CD4-positive, alpha-beta memory T cell (primary cell): ENCODE results near the gene TBC1D19. TPM values are rescaled to one million over a fixed set of nuclear protein-coding genes. Genes with fewer than 3 reads are reported as not detected.
A peak's percentile ranks its signal among the peaks of the same experiment; 100 is the strongest.

Experiments used
- CTCF ChIA-PET: fragments of 350-600 bp; sonication (Branson Sonifier 250); formaldehyde crosslinking; loops from one replicate; lab custom pipeline; 2021; ENCODE audit warnings: inconsistent platforms; ENCODE audit not compliant: partially characterized antibody; lab: Charles Lee
- POLR2A ChIA-PET: fragments of 350-600 bp; sonication (Branson Sonifier 250); formaldehyde crosslinking; loops from one replicate; lab custom pipeline; 2021; ENCODE audit not compliant: partially characterized antibody; lab: Charles Lee
- DNase-seq, 5 donors: peaks; one replicate each; pipeline versions ENCODE4 v3.0.0 to v3.0.0-alpha.2; 2020 to 2022; ENCODE audit warnings: mixed read lengths in 1 of 5
- H3K27ac ChIP-seq: one replicate; pipeline ENCODE4 v1.7.0; 2013; ENCODE audit warnings: low read depth, low read length
- H3K27me3 ChIP-seq: 2 replicates; pipeline ENCODE4 v1.7.0; 2013; ENCODE audit warnings: mild to moderate bottlenecking, low read length, moderate library complexity; ENCODE audit not compliant: insufficient read depth
- H3K36me3 ChIP-seq: 2 replicates; pipeline ENCODE4 v1.7.0; 2013; ENCODE audit warnings: mild to moderate bottlenecking, low read length, moderate library complexity; ENCODE audit not compliant: insufficient read depth
- H3K4me1 ChIP-seq: 2 replicates; pipeline ENCODE4 v1.7.0; 2013; ENCODE audit warnings: mild to moderate bottlenecking, low read length, moderate library complexity; ENCODE audit not compliant: insufficient read depth
- H3K4me3 ChIP-seq, 2 donors: one replicate each; pipeline ENCODE4 v1.7.0; 2013; ENCODE audit warnings: low read length in 2 of 2, mild to moderate bottlenecking in 1 of 2
- H3K9me3 ChIP-seq, 2 donors: one replicate each; pipeline ENCODE4 v1.7.0; 2013; ENCODE audit warnings: low read length in 2 of 2, control low read depth in 1 of 2; ENCODE audit not compliant: control insufficient read depth in 1 of 2
- H3K27ac Mint-ChIP-seq, 7 donors: one replicate each; pipeline ENCODE4 v1.8.0; 2020 to 2021; ENCODE audit warnings: mixed read lengths in 7 of 7, mild to moderate bottlenecking in 6 of 7, inconsistent platforms in 3 of 7, moderate library complexity in 3 of 7
- H3K27me3 Mint-ChIP-seq, 2 donors: one replicate each; pipeline ENCODE4 v1.8.0; 2020 to 2021; ENCODE audit warnings: mixed read lengths in 2 of 2
- H3K36me3 Mint-ChIP-seq, 2 donors: one replicate each; pipeline ENCODE4 v1.8.0; 2020 to 2021; ENCODE audit warnings: mixed read lengths in 2 of 2, inconsistent platforms in 1 of 2, mild to moderate bottlenecking in 1 of 2
- H3K4me1 Mint-ChIP-seq, 4 donors: one replicate each; pipeline ENCODE4 v1.8.0; 2020 to 2021; ENCODE audit warnings: mixed read lengths in 4 of 4, mild to moderate bottlenecking in 1 of 4
- H3K4me3 Mint-ChIP-seq, 8 donors: one replicate each; pipeline ENCODE4 v1.8.0; 2020 to 2021; ENCODE audit warnings: mixed read lengths in 8 of 8, mild to moderate bottlenecking in 7 of 8, moderate library complexity in 6 of 8, inconsistent platforms in 3 of 8
- H3K9me3 Mint-ChIP-seq, 8 donors: one replicate each; pipeline ENCODE4 v1.8.0; 2020 to 2021; ENCODE audit warnings: mixed read lengths in 8 of 8, mild to moderate bottlenecking in 5 of 8, inconsistent platforms in 3 of 8, moderate library complexity in 1 of 8
- intact Hi-C: fragments of 100-400 bp; cut with micrococcal nuclease; formaldehyde crosslinking; loops from one replicate; pipeline ENCODE4 v1.15.1; 2023
- polyA plus RNA-seq, 2 donors: library from polyadenylated mRNA; unstranded; fragments of 300-500 nt; fragmentation: Illumina TruSeq; gene quantifications; one replicate each; pipeline ENCODE4 v1.2.3, GENCODE V29; 2021
- total RNA-seq, 2 experiments: library from RNA; stranded (reverse); gene quantifications; one replicate each; pipeline ENCODE4 v1.2.3, GENCODE V29; 2021

The TBC1D19 gene
- total and polyA plus RNA-seq, 4 experiments from 2014 or later: 4.3 to 9.5 (median 6.3) TPM

GRCh38 chr4:26724534-26724933 is 140.7 kb downstream of the TBC1D19 start:
- Mint-ChIP-seq H3K4me3 (no peak overlapping the region), H3K27ac (no peak overlapping the region)

GRCh38 chr4:26726655-26727387 is 142.9 kb downstream of the TBC1D19 start:
- H3K36me3 Mint-ChIP-seq: peaks cover 9 to 35% of the 10 kb centered on the region in 2 donors
- CTCF ChIA-PET: no interaction called here
- intact Hi-C loops: no loop called here
- H3K4me1 Mint-ChIP-seq: peaks cover 0 to 5% (median 2%) of the 10 kb centered on the region in 4 donors
- no peaks in the 10 kb centered on the region for H3K27me3 Mint-ChIP-seq
- H3K4me3 Mint-ChIP-seq: no peak overlapping the region
- no peak for DNase-seq
- H3K27ac Mint-ChIP-seq: no peak overlapping the region
- POLR2A ChIA-PET: no interaction called here
- H3K4me1 ChIP-seq: no peaks in the 10 kb centered on the region
- H3K9me3 Mint-ChIP-seq: no peaks in the 10 kb centered on the region
- H3K27ac ChIP-seq: no peak overlapping the region
- H3K36me3 ChIP-seq: no peaks in the 10 kb centered on the region
- no peaks in the 10 kb centered on the region for H3K9me3 ChIP-seq
- H3K27me3 ChIP-seq: no peaks in the 10 kb centered on the region
- no peak overlapping the region for H3K4me3 ChIP-seq

More at GRCh38 chr4:26724534-26724933, 140.7 kb downstream of the TBC1D19 start:
- CTCF ChIA-PET: no interaction called here
- Histone ChIP-seq H3K4me3 (no peak overlapping the region), H3K4me1 (no peaks in the 10 kb centered on the region), H3K9me3 (no peaks in the 10 kb centered on the region), H3K27ac (no peak overlapping the region), H3K36me3 (no peaks in the 10 kb centered on the region), H3K27me3 (no peaks in the 10 kb centered on the region)
- no peak for DNase-seq
- no peaks in the 10 kb centered on the region for H3K27me3 Mint-ChIP-seq
- H3K36me3 Mint-ChIP-seq: peaks cover 9 to 34% of the 10 kb centered on the region in 2 donors
- H3K9me3 Mint-ChIP-seq: no peaks in the 10 kb centered on the region
- peaks cover 0 to 5% (median 2%) of the 10 kb centered on the region in 4 donors for H3K4me1 Mint-ChIP-seq
- intact Hi-C loops: no loop called here
- POLR2A ChIA-PET: interaction anchor here (0.6 kb wide), 1 partner anchor 550 kb away, joined by 3 read pairs; no protein-coding TSS in a partner anchor

- Mint-ChIP-seq H3K4me1 (peaks cover 0 to 4% (median 2%) of the 10 kb centered on the region in 4 donors), H3K27ac (no peak overlapping the region), H3K36me3 (peaks cover 9 to 36% of the 10 kb centered on the region in 2 donors), H3K27me3 (no peaks in the 10 kb centered on the region), H3K9me3 (no peaks in the 10 kb centered on the region), H3K4me3 (no peak overlapping the region)
- intact Hi-C loops: no loop called here
- H3K4me1 ChIP-seq: no peaks in the 10 kb centered on the region
- no peak overlapping the region for H3K4me3 ChIP-seq
- H3K9me3 ChIP-seq: no peaks in the 10 kb centered on the region
- ChIA-PET POLR2A (no interaction called here), CTCF (no interaction called here)
- H3K27me3 ChIP-seq: no peaks in the 10 kb centered on the region
- H3K36me3 ChIP-seq: no peaks in the 10 kb centered on the region
- no peak overlapping the region for H3K27ac ChIP-seq
- DNase-seq: no peak
Measured at GRCh38 chr4:26727844-26728243, 144.0 kb downstream of the TBC1D19 start.

DNA sequence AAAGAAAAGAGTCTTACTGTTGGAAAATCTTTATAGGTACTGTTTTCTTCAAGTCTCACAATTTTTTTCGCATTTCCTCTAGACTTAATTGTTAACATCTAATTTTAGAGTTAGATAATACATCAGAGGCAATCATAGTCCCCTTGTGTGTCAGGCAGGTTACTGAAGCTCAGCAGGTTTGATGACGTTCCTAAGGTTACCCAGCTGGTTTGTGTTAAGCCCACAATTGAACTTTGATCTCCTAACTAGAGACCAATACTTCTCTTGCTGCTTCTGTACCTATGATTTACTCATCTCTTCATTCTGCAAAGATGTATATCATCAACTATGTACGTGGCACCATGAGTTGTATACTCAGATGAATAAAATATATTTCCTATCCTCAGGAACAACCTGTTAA is 145.1 kb downstream of the TBC1D19 start:
- H3K4me1 Mint-ChIP-seq: peaks cover 0 to under 1% (median 0%) of the 10 kb centered on the region in 4 donors
- Histone ChIP-seq H3K4me3 (no peak overlapping the region), H3K9me3 (no peaks in the 10 kb centered on the region), H3K4me1 (no peaks in the 10 kb centered on the region), H3K27ac (no peak overlapping the region), H3K27me3 (no peaks in the 10 kb centered on the region), H3K36me3 (no peaks in the 10 kb centered on the region)
- H3K27me3 Mint-ChIP-seq: no peaks in the 10 kb centered on the region
- H3K9me3 Mint-ChIP-seq: no peaks in the 10 kb centered on the region
- DNase-seq: no peak
- CTCF ChIA-PET: no interaction called here
- POLR2A ChIA-PET: no interaction called here
- peaks cover 12 to 27% of the 10 kb centered on the region in 2 donors for H3K36me3 Mint-ChIP-seq
- intact Hi-C loops: no loop called here
- no peak overlapping the region for H3K27ac Mint-ChIP-seq
- H3K4me3 Mint-ChIP-seq: no peak overlapping the region

DNA sequence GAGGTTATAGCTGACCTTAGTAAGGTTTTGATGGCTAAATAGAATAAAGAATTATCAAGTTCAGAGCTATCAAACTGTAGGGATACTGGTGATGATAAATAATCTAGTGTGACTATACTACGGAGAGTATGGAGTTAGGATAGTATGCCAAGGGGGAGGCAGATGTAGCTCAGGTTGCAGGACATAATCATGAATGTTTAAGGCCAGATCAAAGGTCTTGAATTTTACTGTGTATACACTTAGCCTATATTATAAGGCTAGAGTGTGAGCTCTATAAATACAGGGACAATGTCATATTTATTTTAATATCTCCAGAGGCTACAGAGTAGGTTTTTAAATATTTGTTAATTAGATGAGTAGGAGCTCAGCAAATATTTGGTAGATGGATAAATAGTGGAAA is 145.7 kb downstream of the TBC1D19 start:
- H3K27ac Mint-ChIP-seq: no peak overlapping the region
- H3K4me3 Mint-ChIP-seq: no peak overlapping the region
- no peak overlapping the region for H3K27ac ChIP-seq
- no peak for DNase-seq
- H3K4me1 Mint-ChIP-seq: no peaks in the 10 kb centered on the region
- no peaks in the 10 kb centered on the region for H3K9me3 ChIP-seq
- H3K27me3 ChIP-seq: no peaks in the 10 kb centered on the region
- H3K4me3 ChIP-seq: no peak overlapping the region
- POLR2A ChIA-PET: no interaction called here
- H3K36me3 Mint-ChIP-seq: peaks cover 12 to 27% of the 10 kb centered on the region in 2 donors
- intact Hi-C loops: no loop called here
- CTCF ChIA-PET: no interaction called here
- H3K36me3 ChIP-seq: no peaks in the 10 kb centered on the region
- H3K27me3 Mint-ChIP-seq: no peaks in the 10 kb centered on the region
- no peaks in the 10 kb centered on the region for H3K4me1 ChIP-seq
- H3K9me3 Mint-ChIP-seq: no peaks in the 10 kb centered on the region

GRCh38 chr4:26731351-26732035 is 147.6 kb downstream of the TBC1D19 start:
- H3K27ac Mint-ChIP-seq: peak overlapping the region in 3 of 7 donors; percentile 3 to 30 (median 27)
- H3K27ac ChIP-seq: no peak overlapping the region
- no peaks in the 10 kb centered on the region for H3K27me3 ChIP-seq
- POLR2A ChIA-PET: no interaction called here
- CTCF ChIA-PET: no interaction called here
- H3K36me3 ChIP-seq: no peaks in the 10 kb centered on the region
- intact Hi-C loops: no loop called here
- H3K4me3 ChIP-seq: no peak overlapping the region
- no peaks in the 10 kb centered on the region for H3K4me1 Mint-ChIP-seq
- H3K4me3 Mint-ChIP-seq: no peak overlapping the region
- peaks cover 4 to 11% of the 10 kb centered on the region in 2 donors for H3K36me3 Mint-ChIP-seq
- H3K9me3 Mint-ChIP-seq: no peaks in the 10 kb centered on the region
- DNase-seq: no peak
- no peaks in the 10 kb centered on the region for H3K27me3 Mint-ChIP-seq
- H3K9me3 ChIP-seq: no peaks in the 10 kb centered on the region
- no peaks in the 10 kb centered on the region for H3K4me1 ChIP-seq

DNA sequence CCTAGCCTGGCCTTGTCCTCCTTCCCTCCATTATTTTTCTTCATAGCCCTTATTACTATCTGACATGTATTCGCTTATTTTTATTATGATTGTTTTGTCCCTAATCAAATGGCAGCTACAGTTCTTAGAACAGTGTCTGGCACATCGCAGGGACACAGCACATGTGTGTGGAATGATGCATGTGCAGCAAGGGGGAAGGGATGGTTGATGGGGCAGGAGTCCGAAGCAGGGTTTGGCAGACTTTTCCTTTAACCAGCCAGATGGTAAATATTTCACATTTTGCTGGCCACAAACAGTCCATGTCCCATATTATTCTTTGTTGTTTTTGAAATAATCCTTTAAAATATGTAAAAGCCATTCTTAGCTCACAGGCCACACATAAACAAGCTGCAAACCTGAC is 148.5 kb downstream of the TBC1D19 start:
- intact Hi-C loops: no loop called here
- no peak overlapping the region for H3K4me3 Mint-ChIP-seq
- POLR2A ChIA-PET: no interaction called here

More for the DNA sequence above, 148.5 kb downstream of the TBC1D19 start:
- H3K36me3 Mint-ChIP-seq: peaks cover 5 to 8% of the 10 kb centered on the region in 2 donors
- CTCF ChIA-PET: no interaction called here
- Histone ChIP-seq H3K4me1 (no peaks in the 10 kb centered on the region), H3K27ac (no peak overlapping the region), H3K36me3 (no peaks in the 10 kb centered on the region), H3K27me3 (no peaks in the 10 kb centered on the region), H3K9me3 (no peaks in the 10 kb centered on the region), H3K4me3 (no peak overlapping the region)
- H3K27me3 Mint-ChIP-seq: no peaks in the 10 kb centered on the region
- no peak for DNase-seq
- no peaks in the 10 kb centered on the region for H3K9me3 Mint-ChIP-seq
- H3K4me1 Mint-ChIP-seq: no peaks in the 10 kb centered on the region
- no peak overlapping the region for H3K27ac Mint-ChIP-seq
